ENCODE data around the gene SH3BP1. TPM values are rescaled to one million over a fixed set of nuclear protein-coding genes. Genes with fewer than 3 reads are reported as not detected.

Gene SH3BP1
- polyA plus RNA-seq, 3 donors, result 20.0 to 214 (median 20.0) TPM

- Histone ChIP-seq H3K27me3 (ENCODE audit: control insufficient read depth in 2 of 2, insufficient read depth in 2 of 2, low read length in 2 of 2) (no peaks in the 10 kb centered on the region), H3K4me2 (replicated peaks; ENCODE audit: extremely low read depth, low read length, poor library complexity, severe bottlenecking) (peak overlapping the region; percentile 96), H2AFZ (ENCODE audit: insufficient read depth, low read depth, low read length, poor library complexity, severe bottlenecking) (peak overlapping the region; percentile 78), H3K4me3 (replicated peaks in 1 of 3; ENCODE audit: low read depth in 2 of 3, low read length in 3 of 3) (peak overlapping the region; percentile 90 to 99 (median 98)), H3K4me1 (ENCODE audit: control insufficient read depth in 1 of 2, insufficient read depth in 2 of 2, low read length in 2 of 2) (peaks cover 65 to 71% of the 10 kb centered on the region in 2 donors), H3K9me3 (replicated peaks in 1 of 2; ENCODE audit: control insufficient read depth in 1 of 2, insufficient read depth in 1 of 2, low read length in 2 of 2) (no peaks in the 10 kb centered on the region), H3K36me3 (replicated peaks in 1 of 2; ENCODE audit: control insufficient read depth in 1 of 2, insufficient read depth in 2 of 2, low read length in 2 of 2) (peaks cover 45 to 48% of the 10 kb centered on the region in 2 donors), H3K27ac (ENCODE audit: low read depth in 1 of 2, low read length in 2 of 2) (peak overlapping the region; percentile 68 to 88), H3K9ac (ENCODE audit: insufficient read depth, low read length, poor library complexity, severe bottlenecking) (peak overlapping the region; percentile 83), H3K79me2 (ENCODE audit: insufficient read depth, low read length) (peaks cover 85% of the 10 kb centered on the region), H4K20me1 (ENCODE audit: insufficient read depth, low read length) (peaks cover 56% of the 10 kb centered on the region)
- H3K4me1 Mint-ChIP-seq, result peaks cover 63% of the 10 kb centered on the region
- 76% methylated on average over 7 of the region's 24 CpGs for WGBS (ENCODE audit: insufficient coverage)
- H3K27me3 Mint-ChIP-seq (ENCODE audit: low read depth in 3 of 3), result peaks cover 0 to 4% (median 0%) of the 10 kb centered on the region in 3 donors
- H3K4me3 Mint-ChIP-seq, result peak overlapping the region; percentile 99 to 100
- TF ChIP-seq, protein P1, sequence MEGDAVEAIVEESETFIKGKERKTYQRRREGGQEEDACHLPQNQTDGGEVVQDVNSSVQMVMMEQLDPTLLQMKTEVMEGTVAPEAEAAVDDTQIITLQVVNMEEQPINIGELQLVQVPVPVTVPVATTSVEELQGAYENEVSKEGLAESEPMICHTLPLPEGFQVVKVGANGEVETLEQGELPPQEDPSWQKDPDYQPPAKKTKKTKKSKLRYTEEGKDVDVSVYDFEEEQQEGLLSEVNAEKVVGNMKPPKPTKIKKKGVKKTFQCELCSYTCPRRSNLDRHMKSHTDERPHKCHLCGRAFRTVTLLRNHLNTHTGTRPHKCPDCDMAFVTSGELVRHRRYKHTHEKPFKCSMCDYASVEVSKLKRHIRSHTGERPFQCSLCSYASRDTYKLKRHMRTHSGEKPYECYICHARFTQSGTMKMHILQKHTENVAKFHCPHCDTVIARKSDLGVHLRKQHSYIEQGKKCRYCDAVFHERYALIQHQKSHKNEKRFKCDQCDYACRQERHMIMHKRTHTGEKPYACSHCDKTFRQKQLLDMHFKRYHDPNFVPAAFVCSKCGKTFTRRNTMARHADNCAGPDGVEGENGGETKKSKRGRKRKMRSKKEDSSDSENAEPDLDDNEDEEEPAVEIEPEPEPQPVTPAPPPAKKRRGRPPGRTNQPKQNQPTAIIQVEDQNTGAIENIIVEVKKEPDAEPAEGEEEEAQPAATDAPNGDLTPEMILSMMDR (IDR thresholded peaks at IDR 0.05), result no peak
- intact Hi-C loops (cut with micrococcal nuclease), result loop anchor here (5.0 to 10.0 kb wide), 2 partner anchors 34 to 94 kb away; partner anchors contain the start of gene GGA1 (in 1 of the 2)
- no peak for DNase-seq
- H3K9me3 Mint-ChIP-seq, result peaks cover 0 to 3% (median 0%) of the 10 kb centered on the region in 7 donors
- peaks cover 36 to 48% of the 10 kb centered on the region in 2 donors for H3K36me3 Mint-ChIP-seq
- H3K27ac Mint-ChIP-seq, result peak overlapping the region in 6 of 7 donors; percentile 92 to 97 (median 96)
These were observed 1.4 kb downstream of the SH3BP1 start for GRCh38 chr22:37640591-37641560.

- H2AFZ ChIP-seq (ENCODE audit: insufficient read depth, low read depth, low read length, poor library complexity, severe bottlenecking), result no peak overlapping the region
- no peak for DNase-seq
- intact Hi-C loops (cut with micrococcal nuclease), result loop anchor here (5.0 to 10.0 kb wide), 2 partner anchors 34 to 93 kb away; partner anchors contain the start of gene GGA1 (in 1 of the 2)
- no peak overlapping the region for H3K9ac ChIP-seq (ENCODE audit: insufficient read depth, low read length, poor library complexity, severe bottlenecking)
- no peaks in the 10 kb centered on the region for H3K27me3 ChIP-seq (ENCODE audit: control insufficient read depth in 2 of 2, insufficient read depth in 2 of 2, low read length in 2 of 2)
- Mint-ChIP-seq H3K27ac (no peak overlapping the region), H3K4me3 (no peak overlapping the region), H3K36me3 (peaks cover 42 to 55% of the 10 kb centered on the region in 2 donors), H3K4me1 (peaks cover 56% of the 10 kb centered on the region), H3K9me3 (peaks cover 0 to 3% (median 0%) of the 10 kb centered on the region in 7 donors), H3K27me3 (ENCODE audit: low read depth in 3 of 3) (peaks cover 0 to 5% (median 0%) of the 10 kb centered on the region in 3 donors)
- 97% methylated on average over 5 of the region's 5 CpGs for WGBS (ENCODE audit: insufficient coverage)
- H3K36me3 ChIP-seq (replicated peaks in 1 of 2; ENCODE audit: control insufficient read depth in 1 of 2, insufficient read depth in 2 of 2, low read length in 2 of 2), result peaks cover 51 to 55% of the 10 kb centered on the region in 2 donors
- peaks cover 58 to 65% of the 10 kb centered on the region in 2 donors for H3K4me1 ChIP-seq (ENCODE audit: control insufficient read depth in 1 of 2, insufficient read depth in 2 of 2, low read length in 2 of 2)
- no peaks in the 10 kb centered on the region for H3K9me3 ChIP-seq (replicated peaks in 1 of 2; ENCODE audit: control insufficient read depth in 1 of 2, insufficient read depth in 1 of 2, low read length in 2 of 2)
- H4K20me1 ChIP-seq (ENCODE audit: insufficient read depth, low read length), result peaks cover 63% of the 10 kb centered on the region
- peaks cover 83% of the 10 kb centered on the region for H3K79me2 ChIP-seq (ENCODE audit: insufficient read depth, low read length)
- peak overlapping the region; percentile 96 for H3K4me2 ChIP-seq (replicated peaks; ENCODE audit: extremely low read depth, low read length, poor library complexity, severe bottlenecking)
- TF ChIP-seq, protein P1 (IDR thresholded peaks at IDR 0.05), result no peak
- H3K27ac ChIP-seq (ENCODE audit: low read depth in 1 of 2, low read length in 2 of 2), result peak overlapping the region; percentile 45 to 68
- H3K4me3 ChIP-seq (replicated peaks in 1 of 3; ENCODE audit: low read depth in 2 of 3, low read length in 3 of 3), result peak overlapping the region in 1 of 3 experiments; percentile 99
These were observed 2.1 kb downstream of the SH3BP1 start for GRCh38 chr22:37641561-37641949.

Data from CD14-positive monocyte (primary cell).